A549 treated with ZK216348 at 1 μM for 4 hours (cell line): Measurements from ENCODE around the gene ELOVL4. TPM values are rescaled to one million over a fixed set of nuclear protein-coding genes. Genes with fewer than 3 reads are reported as not detected.

Experiments used
- total RNA-seq: library from RNA; stranded (reverse); fragments of 200-300 nt; extraction: Qiagen RNA extraction; gene quantifications from 5 replicates; pipeline ENCODE4 v1.2.3, GENCODE V29; 2022; ENCODE audit warnings: low read depth

Gene ELOVL4
- total RNA-seq: 1.2 to 2.4 TPM (median 1.6 TPM) in 5 replicates

GRCh38 chr6:79947191-79948186 lies at the start of gene ELOVL4:
Gene ELOVL4, minus strand, starts transcription at chr6:79947553. Its CDS starts 274 bp downstream, at chr6:79947279.

Other genes with a start within 250 kb of the ELOVL4 start
- gene TTK, start 57.1 kb upstream of the ELOVL4 start, total RNA-seq: 11.9 to 22.1 TPM (median 18.9 TPM) in 5 replicates
- 4.1 to 8.3 TPM (median 6.0 TPM) in 5 replicates for gene BCKDHB, start 159.1 kb upstream of the ELOVL4 start, total RNA-seq